SK-N-SH (cell line): ENCODE results near the gene MET.

Experiments used
- EZH2phosphoT487 ChIP-seq: fragments of 200-600 bp; sonication (generic); IDR thresholded peaks from 2 replicates; pipeline ENCODE4 v1.6.1; 2017; ENCODE audit warnings: low read depth, mixed run types, mild to moderate bottlenecking, antibody characterized with exemption, moderate library complexity, borderline replicate concordance
- TF ChIP-seq, protein P1 (sequence below): fragments of 200-600 bp; sonication (generic); IDR thresholded peaks from 2 replicates; pipeline ENCODE4 v1.6.1; 2017; ENCODE audit warnings: antibody characterized with exemption, mild to moderate bottlenecking, moderate library complexity

DNA sequence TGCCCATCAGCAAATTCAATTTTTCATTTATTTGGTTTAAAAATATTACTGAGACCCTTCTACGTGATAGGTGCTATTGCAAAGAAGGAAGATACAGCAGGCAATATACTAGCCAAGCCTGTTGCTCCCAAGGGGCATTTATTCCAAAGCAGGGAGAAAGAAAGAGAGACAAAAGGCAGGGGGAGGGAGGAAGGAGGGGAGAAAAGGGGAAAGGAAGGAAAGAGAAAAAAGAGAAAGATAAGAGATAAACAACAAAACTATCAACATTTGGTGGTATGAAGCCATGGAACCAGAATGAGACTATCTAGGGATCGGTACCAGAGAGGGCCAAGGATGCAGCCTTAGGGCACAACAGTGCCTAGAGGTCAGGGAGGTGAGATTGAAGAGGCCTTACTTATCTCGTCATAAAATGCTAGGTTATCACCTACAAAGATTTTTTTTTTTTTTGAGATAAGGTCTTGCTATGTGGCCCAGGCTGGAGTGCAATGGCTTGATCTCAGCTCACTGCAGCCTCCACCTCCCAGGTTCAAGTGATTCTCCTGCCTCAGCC, 135.1 kb downstream of the MET start:
- TF ChIP-seq, protein P1, sequence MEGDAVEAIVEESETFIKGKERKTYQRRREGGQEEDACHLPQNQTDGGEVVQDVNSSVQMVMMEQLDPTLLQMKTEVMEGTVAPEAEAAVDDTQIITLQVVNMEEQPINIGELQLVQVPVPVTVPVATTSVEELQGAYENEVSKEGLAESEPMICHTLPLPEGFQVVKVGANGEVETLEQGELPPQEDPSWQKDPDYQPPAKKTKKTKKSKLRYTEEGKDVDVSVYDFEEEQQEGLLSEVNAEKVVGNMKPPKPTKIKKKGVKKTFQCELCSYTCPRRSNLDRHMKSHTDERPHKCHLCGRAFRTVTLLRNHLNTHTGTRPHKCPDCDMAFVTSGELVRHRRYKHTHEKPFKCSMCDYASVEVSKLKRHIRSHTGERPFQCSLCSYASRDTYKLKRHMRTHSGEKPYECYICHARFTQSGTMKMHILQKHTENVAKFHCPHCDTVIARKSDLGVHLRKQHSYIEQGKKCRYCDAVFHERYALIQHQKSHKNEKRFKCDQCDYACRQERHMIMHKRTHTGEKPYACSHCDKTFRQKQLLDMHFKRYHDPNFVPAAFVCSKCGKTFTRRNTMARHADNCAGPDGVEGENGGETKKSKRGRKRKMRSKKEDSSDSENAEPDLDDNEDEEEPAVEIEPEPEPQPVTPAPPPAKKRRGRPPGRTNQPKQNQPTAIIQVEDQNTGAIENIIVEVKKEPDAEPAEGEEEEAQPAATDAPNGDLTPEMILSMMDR, result no peak
- TF ChIP-seq EZH2phosphoT487, result no peak
